GM06990 (cell line): ENCODE results near the gene LPP.

Experiments used
- DNase-seq: peaks from one replicate; pipeline ENCODE4 v3.0.0-alpha.2; 2011; ENCODE audit not compliant: insufficient read length; ENCODE audit errors: extremely low read depth
- H3K27me3 ChIP-seq: replicated peaks from 2 replicates; pipeline ENCODE4 v1.6.0; 2011; ENCODE audit warnings: low read length; ENCODE audit not compliant: control insufficient read depth, insufficient read depth
- H3K36me3 ChIP-seq: 2 replicates; pipeline ENCODE4 v1.5.1; 2011; ENCODE audit warnings: low read length; ENCODE audit not compliant: control insufficient read depth, insufficient read depth
- H3K4me3 ChIP-seq: replicated peaks from 2 replicates; pipeline ENCODE4 v1.5.1; 2011; ENCODE audit warnings: low read depth, mild to moderate bottlenecking, control low read depth, low read length
- CTCF ChIP-seq: IDR thresholded peaks from 2 replicates; pipeline ENCODE4 v1.5.1; 2011; ENCODE audit warnings: low read length, control low read depth, mild to moderate bottlenecking, inconsistent platforms; ENCODE audit not compliant: insufficient read depth, poor library complexity, severe bottlenecking

LPP gene

GRCh38 chr3:188505911-188506310, 352.0 kb downstream of the LPP start:
- H3K4me3 ChIP-seq, result no peak overlapping the region
- H3K36me3 ChIP-seq, result no peaks in the 10 kb centered on the region
- no peak for TF ChIP-seq CTCF
- H3K27me3 ChIP-seq, result no peaks in the 10 kb centered on the region
- no peak for DNase-seq

GRCh38 chr3:188506446-188506845, 352.5 kb downstream of the LPP start:
- no peak for DNase-seq
- TF ChIP-seq CTCF, result no peak
- H3K4me3 ChIP-seq, result no peak overlapping the region
- no peaks in the 10 kb centered on the region for H3K36me3 ChIP-seq
- H3K27me3 ChIP-seq, result no peaks in the 10 kb centered on the region

GRCh38 chr3:188507244-188507720, 353.3 kb downstream of the LPP start:
- DNase-seq, result no peak
- H3K36me3 ChIP-seq, result no peaks in the 10 kb centered on the region
- TF ChIP-seq CTCF, result no peak
- H3K27me3 ChIP-seq, result no peaks in the 10 kb centered on the region
- H3K4me3 ChIP-seq, result no peak overlapping the region

GRCh38 chr3:188508454-188508853, 354.5 kb downstream of the LPP start:
- no peak for DNase-seq
- Histone ChIP-seq H3K27me3 (no peaks in the 10 kb centered on the region), H3K4me3 (no peak overlapping the region), H3K36me3 (no peaks in the 10 kb centered on the region)
- no peak for TF ChIP-seq CTCF

GRCh38 chr3:188509316-188509715, 355.4 kb downstream of the LPP start:
- H3K36me3 ChIP-seq, result no peaks in the 10 kb centered on the region
- TF ChIP-seq CTCF, result no peak

GRCh38 chr3:188510366-188510765, 356.4 kb downstream of the LPP start:
- no peak for DNase-seq

More at GRCh38 chr3:188509316-188509715, 355.4 kb downstream of the LPP start:
- Histone ChIP-seq H3K27me3 (no peaks in the 10 kb centered on the region), H3K4me3 (no peak overlapping the region)
- DNase-seq, result no peak

More at GRCh38 chr3:188510366-188510765, 356.4 kb downstream of the LPP start:
- Histone ChIP-seq H3K27me3 (no peaks in the 10 kb centered on the region), H3K4me3 (no peak overlapping the region), H3K36me3 (no peaks in the 10 kb centered on the region)
- TF ChIP-seq CTCF, result no peak
